Measurements from ENCODE around the gene FOXL2. TPM values are rescaled to one million over a fixed set of nuclear protein-coding genes. Genes with fewer than 3 reads are reported as not detected.

The FOXL2 gene
- polyA plus RNA-seq, 1 of the 3 experiments (the other 2 are of a cell fraction), result not detected

DNA sequence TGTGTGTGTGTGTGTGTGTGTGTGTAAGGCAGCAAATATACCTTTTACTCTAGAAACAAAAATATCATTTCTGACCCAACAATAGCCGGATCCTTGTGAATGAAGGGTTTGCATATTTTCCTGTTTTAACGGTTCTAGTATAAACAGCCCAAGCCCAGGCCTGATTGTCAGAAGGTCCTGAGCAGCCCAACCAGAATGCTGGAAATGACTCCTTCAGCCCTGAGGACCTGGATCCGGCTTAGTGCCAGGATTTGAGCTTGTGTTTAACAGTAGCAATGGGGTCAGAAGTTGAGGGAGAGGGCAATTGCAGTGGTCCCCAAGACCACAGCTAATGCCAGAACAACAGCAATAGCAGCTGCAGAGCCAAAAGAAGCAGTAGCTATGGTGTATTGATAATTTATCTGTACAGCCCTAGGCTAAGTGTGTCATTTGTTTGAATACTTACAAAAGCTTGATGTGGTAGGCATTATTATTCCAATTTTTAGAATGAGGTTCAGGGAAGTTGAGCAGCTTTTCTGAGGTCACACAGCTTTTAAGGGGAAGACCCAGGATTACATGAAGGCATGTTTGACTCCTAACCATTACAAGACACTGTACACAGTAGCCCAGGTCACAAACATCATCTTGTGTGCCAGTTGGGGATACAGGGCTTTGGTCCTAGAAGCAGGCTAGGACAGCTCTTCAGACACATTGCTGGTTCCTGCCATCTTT lies 12.8 kb downstream of the FOXL2 start:
- no peak for DNase-seq
- H2AFZ ChIP-seq (ENCODE audit: low read depth), result no peak overlapping the region
- no peaks in the 10 kb centered on the region for H3K36me3 ChIP-seq (replicated peaks in 1 of 2; ENCODE audit: control insufficient read depth in 1 of 2, insufficient read depth in 2 of 2, low read length in 1 of 2)
- H3K27me3 ChIP-seq (ENCODE audit: insufficient read depth), result peaks cover 67% of the 10 kb centered on the region
- peaks cover 10% of the 10 kb centered on the region; the same call in 1 of the 2 replicates for H4K20me1 ChIP-seq (ENCODE audit: insufficient read depth)
- no peaks in the 10 kb centered on the region for H3K9me3 ChIP-seq
- 52% methylated on average over 3 of the region's 3 CpGs for WGBS (ENCODE audit: low lambda C conversion rate)
- ChIA-PET POLR2A (no interaction called here), CTCF (interaction anchor here (0.6 to 4.9 kb wide), 11 partner anchors 10 to 601 kb away, joined by 3 to 62 read pairs (median 5); partner anchors contain the start of gene CEP70)
- TF ChIP-seq GATA2 (CRISPR knock-in tag; IDR thresholded peaks at IDR 0.05) (no peak), EZH2phosphoT487 (IDR thresholded peaks at IDR 0.05; ENCODE audit: borderline replicate concordance, low read depth) (no peak), SMC3 (IDR thresholded peaks at IDR 0.05; ENCODE audit: low read depth, low read length) (no peak), FOXJ3 (CRISPR knock-in tag; IDR thresholded peaks at IDR 0.05) (no peak), POLR2AphosphoS5 (IDR thresholded peaks at IDR 0.05; ENCODE audit: low read depth, low read length) (no peak), RAD21 (IDR thresholded peaks at IDR 0.05; ENCODE audit: low read length) (no peak), RCOR1 (IDR thresholded peaks at IDR 0.05; ENCODE audit: low read length) (no peak), ELF1 (IDR thresholded peaks at IDR 0.05) (no peak), MEF2A (IDR thresholded peaks at IDR 0.05; ENCODE audit: borderline replicate concordance, low read depth) (no peak), NRF1 (IDR thresholded peaks at IDR 0.05; ENCODE audit: low read depth, low read length) (no peak), TCF12 (IDR thresholded peaks at IDR 0.05) (no peak), EP300 (IDR thresholded peaks at IDR 0.05; ENCODE audit: borderline replicate concordance in 1 of 2, low read depth in 1 of 2, low read length in 1 of 2) (no peak), TEAD4 (IDR thresholded peaks at IDR 0.05; ENCODE audit: borderline replicate concordance, insufficient read depth) (no peak), MXI1 (IDR thresholded peaks at IDR 0.05; ENCODE audit: low read depth, low read length) (no peak)
- TF ChIP-seq, protein P1, sequence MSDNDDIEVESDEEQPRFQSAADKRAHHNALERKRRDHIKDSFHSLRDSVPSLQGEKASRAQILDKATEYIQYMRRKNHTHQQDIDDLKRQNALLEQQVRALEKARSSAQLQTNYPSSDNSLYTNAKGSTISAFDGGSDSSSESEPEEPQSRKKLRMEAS (IDR thresholded peaks at IDR 0.05; ENCODE audit: low read depth), result no peak
- TF ChIP-seq, protein P2, sequence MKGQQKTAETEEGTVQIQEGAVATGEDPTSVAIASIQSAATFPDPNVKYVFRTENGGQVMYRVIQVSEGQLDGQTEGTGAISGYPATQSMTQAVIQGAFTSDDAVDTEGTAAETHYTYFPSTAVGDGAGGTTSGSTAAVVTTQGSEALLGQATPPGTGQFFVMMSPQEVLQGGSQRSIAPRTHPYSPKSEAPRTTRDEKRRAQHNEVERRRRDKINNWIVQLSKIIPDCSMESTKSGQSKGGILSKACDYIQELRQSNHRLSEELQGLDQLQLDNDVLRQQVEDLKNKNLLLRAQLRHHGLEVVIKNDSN (IDR thresholded peaks at IDR 0.05; ENCODE audit: borderline replicate concordance, low read depth), result no peak
- TF ChIP-seq, protein P3, sequence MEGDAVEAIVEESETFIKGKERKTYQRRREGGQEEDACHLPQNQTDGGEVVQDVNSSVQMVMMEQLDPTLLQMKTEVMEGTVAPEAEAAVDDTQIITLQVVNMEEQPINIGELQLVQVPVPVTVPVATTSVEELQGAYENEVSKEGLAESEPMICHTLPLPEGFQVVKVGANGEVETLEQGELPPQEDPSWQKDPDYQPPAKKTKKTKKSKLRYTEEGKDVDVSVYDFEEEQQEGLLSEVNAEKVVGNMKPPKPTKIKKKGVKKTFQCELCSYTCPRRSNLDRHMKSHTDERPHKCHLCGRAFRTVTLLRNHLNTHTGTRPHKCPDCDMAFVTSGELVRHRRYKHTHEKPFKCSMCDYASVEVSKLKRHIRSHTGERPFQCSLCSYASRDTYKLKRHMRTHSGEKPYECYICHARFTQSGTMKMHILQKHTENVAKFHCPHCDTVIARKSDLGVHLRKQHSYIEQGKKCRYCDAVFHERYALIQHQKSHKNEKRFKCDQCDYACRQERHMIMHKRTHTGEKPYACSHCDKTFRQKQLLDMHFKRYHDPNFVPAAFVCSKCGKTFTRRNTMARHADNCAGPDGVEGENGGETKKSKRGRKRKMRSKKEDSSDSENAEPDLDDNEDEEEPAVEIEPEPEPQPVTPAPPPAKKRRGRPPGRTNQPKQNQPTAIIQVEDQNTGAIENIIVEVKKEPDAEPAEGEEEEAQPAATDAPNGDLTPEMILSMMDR (IDR thresholded peaks at IDR 0.05), result no peak
- TF ChIP-seq, protein P4, sequence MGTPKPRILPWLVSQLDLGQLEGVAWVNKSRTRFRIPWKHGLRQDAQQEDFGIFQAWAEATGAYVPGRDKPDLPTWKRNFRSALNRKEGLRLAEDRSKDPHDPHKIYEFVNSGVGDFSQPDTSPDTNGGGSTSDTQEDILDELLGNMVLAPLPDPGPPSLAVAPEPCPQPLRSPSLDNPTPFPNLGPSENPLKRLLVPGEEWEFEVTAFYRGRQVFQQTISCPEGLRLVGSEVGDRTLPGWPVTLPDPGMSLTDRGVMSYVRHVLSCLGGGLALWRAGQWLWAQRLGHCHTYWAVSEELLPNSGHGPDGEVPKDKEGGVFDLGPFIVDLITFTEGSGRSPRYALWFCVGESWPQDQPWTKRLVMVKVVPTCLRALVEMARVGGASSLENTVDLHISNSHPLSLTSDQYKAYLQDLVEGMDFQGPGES (IDR thresholded peaks at IDR 0.05; ENCODE audit: low read depth, low read length), result no peak
- TF ChIP-seq, protein P5, sequence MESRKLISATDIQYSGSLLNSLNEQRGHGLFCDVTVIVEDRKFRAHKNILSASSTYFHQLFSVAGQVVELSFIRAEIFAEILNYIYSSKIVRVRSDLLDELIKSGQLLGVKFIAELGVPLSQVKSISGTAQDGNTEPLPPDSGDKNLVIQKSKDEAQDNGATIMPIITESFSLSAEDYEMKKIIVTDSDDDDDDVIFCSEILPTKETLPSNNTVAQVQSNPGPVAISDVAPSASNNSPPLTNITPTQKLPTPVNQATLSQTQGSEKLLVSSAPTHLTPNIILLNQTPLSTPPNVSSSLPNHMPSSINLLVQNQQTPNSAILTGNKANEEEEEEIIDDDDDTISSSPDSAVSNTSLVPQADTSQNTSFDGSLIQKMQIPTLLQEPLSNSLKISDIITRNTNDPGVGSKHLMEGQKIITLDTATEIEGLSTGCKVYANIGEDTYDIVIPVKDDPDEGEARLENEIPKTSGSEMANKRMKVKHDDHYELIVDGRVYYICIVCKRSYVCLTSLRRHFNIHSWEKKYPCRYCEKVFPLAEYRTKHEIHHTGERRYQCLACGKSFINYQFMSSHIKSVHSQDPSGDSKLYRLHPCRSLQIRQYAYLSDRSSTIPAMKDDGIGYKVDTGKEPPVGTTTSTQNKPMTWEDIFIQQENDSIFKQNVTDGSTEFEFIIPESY (IDR thresholded peaks at IDR 0.05; ENCODE audit: borderline replicate concordance, low read depth), result no peak
- H3K4me2 ChIP-seq, result no peak overlapping the region
- no peak overlapping the region for H3K27ac ChIP-seq (ENCODE audit: low read depth in 2 of 2, low read length in 1 of 2)
- H3F3A ChIP-seq (replicated peaks; ENCODE audit: insufficient read depth), result no peaks in the 10 kb centered on the region
- no peaks in the 10 kb centered on the region for H3K9me2 ChIP-seq
- no peak overlapping the region for H3K4me3 ChIP-seq (ENCODE audit: low read depth in 2 of 2, low read length in 1 of 2)
- no peak overlapping the region for H3K9ac ChIP-seq
- peaks cover 0 to 8% of the 10 kb centered on the region in 2 experiments; a peak in 1 of 4 replicates for H3K4me1 ChIP-seq (ENCODE audit: control insufficient read depth in 1 of 2, insufficient read depth in 2 of 2, low read depth in 1 of 2, low read length in 1 of 2)
- H3K79me2 ChIP-seq (ENCODE audit: insufficient read depth), result no peaks in the 10 kb centered on the region
